GM21381 (cell line): ENCODE data around the gene ARHGEF17.

ENCODE experiments used
- ATAC-seq: cut with Tn5 transposase; IDR thresholded peaks from one replicate; pipeline ENCODE4 v1.9.1; 2021; ENCODE audit warnings: mild to moderate bottlenecking, moderate library complexity; ENCODE audit not compliant: unreplicated experiment

Gene ARHGEF17

GRCh38 chr11:73326929-73327811 is 19.1 kb downstream of the ARHGEF17 start:
- no peak for ATAC-seq

- ATAC-seq, result no peak
These were observed 19.8 kb downstream of the ARHGEF17 start for GRCh38 chr11:73327812-73328364.

- ATAC-seq, result no peak
These were observed 22.6 kb downstream of the ARHGEF17 start for GRCh38 chr11:73330569-73331093.

DNA sequence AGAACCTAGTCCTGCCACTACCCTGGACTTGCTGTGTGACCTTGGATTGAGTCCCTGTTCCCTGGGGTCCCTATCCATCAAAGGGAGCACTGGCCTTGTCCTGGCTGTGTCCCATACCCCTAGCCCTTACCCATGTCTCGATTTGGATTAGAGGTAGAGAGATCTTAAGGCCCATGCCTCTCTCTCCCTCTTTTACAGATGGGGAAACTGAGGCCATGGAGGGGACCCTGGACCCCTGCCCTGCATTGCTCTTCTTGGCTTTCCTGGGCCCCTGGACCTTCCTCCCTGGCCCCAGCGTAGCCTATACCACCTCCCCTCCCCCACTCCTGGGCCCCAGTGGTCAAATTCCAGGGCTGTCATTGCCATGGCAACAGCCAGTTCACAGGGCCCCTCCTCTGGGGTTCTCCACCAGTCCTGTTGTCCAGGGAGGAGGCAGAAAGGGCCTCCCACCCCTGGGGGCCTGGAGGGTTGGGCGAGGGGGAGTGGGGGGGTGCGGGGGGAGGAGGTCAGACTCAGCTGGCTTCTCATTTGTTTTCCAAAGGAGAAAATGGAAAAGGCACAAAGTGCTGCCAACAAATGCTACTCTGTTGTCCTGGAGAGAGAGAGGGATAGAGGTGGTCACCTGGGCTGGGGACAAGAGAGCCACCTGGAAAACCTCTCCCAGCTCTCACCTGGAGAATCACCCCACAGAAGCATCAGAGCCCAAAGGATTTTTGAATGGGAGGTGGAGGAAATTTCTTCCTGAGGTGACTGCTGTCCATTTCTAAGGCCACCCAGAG is 23.3 kb downstream of the ARHGEF17 start:
- ATAC-seq, result no peak

DNA sequence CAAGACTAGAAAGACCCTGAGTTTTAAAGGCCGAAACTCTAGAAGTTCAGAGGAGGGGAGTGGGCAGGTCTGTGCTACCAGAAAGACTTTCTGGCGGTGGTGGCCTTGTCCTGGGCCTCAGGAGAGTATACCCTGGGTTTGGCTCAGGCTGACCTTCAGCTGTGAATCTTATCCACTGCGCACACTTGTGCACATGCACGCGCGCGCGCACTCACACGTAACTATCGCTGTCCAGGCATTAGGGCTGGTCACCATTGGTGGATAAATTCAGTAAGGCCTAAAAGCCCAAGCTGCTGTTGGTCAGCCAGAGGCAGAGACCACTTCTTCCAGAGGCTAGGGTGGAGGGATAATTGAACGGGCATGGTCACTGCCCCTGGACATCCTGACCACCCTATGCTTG is 25.1 kb downstream of the ARHGEF17 start:
- no peak for ATAC-seq

- no peak for ATAC-seq
These were observed 25.7 kb downstream of the ARHGEF17 start for GRCh38 chr11:73333640-73334383.

DNA sequence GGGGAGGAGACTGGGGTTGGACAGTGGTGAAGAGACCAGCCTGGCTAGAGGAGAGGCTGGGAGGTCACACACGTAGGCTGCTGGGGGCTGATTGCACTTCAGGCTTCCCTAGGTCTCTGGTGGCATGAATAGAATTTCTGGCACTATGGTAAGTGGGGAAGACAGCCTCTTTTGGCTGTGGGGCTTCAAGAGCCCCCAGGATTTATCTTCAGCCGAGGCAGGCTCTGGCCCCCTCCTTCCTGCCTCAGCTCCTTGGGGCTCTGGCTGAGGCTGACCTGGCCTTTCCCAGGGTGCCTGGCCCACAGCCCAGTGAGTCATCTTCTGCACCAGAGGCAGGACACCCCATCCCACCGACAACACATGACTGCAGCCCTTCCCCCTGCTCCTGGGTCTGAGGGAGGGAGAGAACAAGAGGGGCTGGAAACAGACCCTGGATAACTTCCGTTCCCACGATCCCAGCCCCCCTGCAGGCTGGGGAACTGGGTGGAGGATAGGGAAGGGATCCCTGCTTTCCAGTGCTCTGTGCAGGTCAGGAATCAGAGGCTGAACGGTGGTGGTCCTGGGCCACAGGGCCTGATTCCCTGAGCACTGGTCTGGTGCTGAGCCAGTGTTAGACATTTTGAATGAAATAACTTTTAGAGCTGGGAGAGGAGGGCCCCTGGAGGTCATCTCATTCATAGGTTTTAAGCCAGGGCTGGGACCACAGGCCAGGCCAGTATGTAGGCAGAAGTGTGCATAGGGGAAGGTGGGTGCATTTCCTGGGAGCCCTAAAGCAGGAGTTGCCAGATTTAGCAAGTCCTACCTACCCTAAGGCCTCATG is 26.5 kb downstream of the ARHGEF17 start:
- no peak for ATAC-seq

DNA sequence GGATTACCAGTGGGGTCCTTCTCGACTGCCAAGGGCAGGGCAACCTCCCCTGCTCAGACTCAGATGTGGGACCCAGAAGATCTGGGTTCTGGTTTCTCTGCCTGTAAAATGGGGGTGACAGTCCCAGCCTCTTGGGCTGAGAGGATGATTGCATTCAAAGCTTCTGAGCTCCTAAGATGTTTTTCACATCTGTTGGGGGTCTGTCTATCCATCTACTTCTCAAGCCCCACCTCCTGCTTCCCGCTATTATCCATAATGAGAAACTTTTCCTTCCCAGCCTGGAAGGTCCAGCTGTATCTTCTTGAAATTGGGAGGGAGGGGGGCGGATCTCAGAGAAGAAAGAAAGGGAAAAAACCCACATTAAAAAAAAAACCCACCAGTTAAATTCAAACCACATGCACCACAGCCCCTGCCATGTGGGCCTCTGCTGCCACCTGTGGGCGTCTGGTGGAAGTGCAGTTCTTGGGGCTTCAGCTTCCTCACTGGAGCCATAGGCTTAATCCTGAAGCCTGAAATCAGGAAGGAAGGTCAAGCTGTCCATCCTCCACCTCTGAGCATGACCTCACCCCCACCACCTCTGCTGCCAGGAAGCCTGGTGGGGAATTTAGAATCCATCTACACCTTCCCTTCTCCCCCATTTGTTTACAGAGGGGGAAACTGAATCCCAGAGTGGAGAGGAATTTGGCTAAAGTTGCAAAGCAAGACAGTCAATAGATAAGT is 27.3 kb downstream of the ARHGEF17 start:
- no peak for ATAC-seq

GRCh38 chr11:73337846-73338245 is 29.8 kb downstream of the ARHGEF17 start:
- no peak for ATAC-seq

DNA sequence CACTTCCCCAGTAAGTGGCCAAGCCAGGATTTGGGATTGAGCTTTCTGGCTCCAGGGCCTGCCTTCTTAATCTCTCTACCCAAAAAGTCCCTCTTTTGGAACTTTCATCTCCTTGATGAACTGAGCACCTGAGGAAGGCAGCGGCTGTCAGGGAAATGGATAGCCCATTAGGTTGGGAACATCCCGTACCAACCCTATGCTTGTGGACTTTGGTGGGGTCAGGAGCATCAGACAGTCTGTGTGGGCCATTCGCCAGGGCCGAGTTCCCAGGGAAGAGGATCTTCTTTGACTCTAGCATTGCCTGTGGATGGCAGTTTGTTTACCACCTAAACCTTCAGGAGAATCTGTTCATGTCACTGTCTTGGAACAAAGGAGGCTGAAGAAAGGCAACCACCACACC is 30.2 kb downstream of the ARHGEF17 start:
- ATAC-seq, result no peak

GRCh38 chr11:73340164-73340563 is 32.1 kb downstream of the ARHGEF17 start:
- ATAC-seq, result no peak

DNA sequence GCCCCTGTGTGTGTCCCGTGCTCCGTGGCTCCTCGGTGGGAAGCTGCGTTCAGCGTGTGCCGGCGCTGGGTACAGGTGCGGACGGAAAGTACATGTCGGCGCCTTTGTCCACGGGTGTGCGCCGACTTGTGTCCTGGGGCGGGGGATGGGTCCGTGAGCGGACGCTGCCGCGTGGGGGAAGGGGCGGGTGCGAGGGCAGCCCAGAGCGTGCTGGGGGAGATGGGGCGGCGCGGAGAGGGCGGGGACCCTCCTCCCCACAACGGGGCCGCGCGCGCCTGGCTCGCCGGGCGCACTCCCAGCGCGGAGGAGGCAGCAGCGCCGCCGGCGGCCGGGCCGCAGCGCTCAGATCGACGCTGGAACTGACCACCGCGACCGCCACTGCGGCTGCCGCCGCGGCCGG is 34.6 kb downstream of the ARHGEF17 start:
- ATAC-seq, result no peak

DNA sequence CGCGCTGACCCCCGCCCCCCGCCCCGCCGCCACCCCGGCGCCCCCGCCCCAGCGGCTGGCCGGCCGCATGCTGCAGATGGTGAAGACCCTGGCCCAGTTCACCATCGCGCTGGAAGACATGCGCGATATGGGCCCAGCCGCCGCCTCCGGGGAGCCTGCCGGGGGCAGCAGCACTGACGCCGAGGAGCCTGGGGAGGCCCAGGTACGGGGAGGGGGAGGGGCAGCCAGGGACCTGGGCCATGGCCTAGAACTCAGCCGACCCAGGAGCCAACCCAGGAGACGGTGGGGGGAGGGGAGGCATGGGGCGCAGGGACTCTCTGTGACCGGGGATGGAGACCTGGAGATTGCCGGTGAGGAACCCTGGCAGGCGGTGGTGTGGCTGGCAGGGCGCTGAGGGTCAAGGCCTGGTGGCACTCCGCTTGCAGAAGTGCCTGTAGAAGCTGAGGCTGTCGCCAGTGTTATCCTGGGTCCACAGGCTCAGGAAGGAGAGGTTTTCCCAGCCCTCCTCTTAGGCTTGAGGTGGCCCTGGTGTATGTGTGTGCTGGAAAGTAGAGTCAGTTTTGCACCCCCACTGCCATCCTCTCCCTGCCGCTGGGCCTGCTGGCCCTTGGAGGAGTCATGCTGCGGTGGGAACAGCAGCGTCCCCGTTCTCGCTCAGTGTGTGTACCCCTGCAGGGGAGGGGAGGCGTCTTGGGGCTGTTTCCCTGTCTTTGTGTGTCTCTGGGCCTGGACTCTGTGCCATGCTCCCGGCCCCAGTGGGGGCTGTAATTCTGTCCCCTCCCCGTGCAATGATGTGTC is 35.2 kb downstream of the ARHGEF17 start:
- ATAC-seq, result no peak

DNA sequence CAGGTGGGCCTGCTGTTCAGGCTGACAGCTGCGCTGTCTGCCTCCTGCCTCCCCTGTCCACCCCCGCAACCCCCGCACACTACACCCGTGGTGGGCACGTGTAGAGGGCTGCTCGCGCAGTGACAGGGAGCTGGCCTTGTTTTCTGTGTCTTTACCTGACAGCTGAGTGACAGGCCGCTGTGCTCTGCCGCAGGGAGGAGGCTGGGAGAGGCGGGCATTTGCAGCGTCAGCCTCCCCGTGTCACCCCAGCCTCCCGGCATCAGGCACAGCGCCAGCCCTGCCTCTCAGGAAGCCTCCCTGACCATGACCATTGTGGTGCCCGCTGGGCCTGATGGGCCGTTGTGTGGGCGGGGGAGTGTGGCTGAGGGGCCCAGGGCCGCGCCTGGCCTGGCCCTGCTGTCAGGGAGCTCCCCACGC is 36.1 kb downstream of the ARHGEF17 start:
- ATAC-seq, result no peak

- ATAC-seq, result no peak
These were observed 37.5 kb downstream of the ARHGEF17 start for GRCh38 chr11:73345481-73346160.

DNA sequence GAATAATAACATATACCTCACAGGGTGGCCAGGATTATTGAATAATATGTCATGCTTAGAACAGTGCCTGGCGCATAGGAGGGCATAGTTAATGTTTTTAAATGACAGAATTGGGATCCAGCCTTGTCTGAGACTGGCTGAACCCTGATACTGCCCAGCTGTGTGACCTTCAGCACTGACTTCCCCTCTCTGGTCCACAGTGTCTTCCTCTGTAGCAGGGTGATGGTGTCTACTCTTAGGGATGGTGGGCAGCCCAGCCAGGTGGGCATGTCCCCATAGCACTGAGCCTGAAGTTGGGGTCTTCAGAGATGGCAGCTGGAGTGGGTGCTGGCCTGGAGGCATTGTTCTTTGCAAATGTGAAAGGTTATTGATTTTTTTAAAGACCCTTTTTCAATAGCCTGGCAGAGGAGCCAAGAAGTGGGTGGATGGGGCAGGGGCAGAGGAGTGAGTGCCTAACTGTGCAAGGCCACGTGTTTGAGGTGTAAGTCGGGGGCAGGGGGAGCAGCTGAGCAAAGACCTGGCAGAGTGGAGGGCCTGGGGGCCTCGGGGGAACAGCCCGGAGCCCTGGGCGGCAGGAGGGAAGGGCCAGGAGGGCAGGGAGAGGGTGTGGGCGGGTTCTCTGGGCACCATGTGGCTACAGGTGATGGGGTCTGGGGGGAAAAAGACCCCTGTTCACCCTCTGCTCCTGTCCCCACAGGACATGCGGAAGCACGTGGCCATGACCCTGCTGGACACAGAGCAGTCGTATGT is 38.3 kb downstream of the ARHGEF17 start:
- no peak for ATAC-seq

GRCh38 chr11:73347067-73347466 is 39.0 kb downstream of the ARHGEF17 start:
- ATAC-seq, result no peak
